Progenitor cell of endocrine pancreas (in vitro differentiated cells): Measurements from ENCODE around the gene SERINC2. TPM values are rescaled to one million over a fixed set of nuclear protein-coding genes. Genes with fewer than 3 reads are reported as not detected.

Experiments
- DNase-seq: peaks from one replicate; pipeline ENCODE4 v3.0.0; 2021; ENCODE audit warnings: low spot score; ENCODE audit not compliant: unreplicated experiment
- H3K27ac Mint-ChIP-seq: 2 replicates; pipeline ENCODE4 v1.8.0; 2021; ENCODE audit warnings: mild to moderate bottlenecking, moderate library complexity, mixed read lengths
- H3K27me3 Mint-ChIP-seq: 2 replicates; pipeline ENCODE4 v1.8.0; 2021; ENCODE audit warnings: mixed read lengths
- H3K36me3 Mint-ChIP-seq: 2 replicates; pipeline ENCODE4 v1.8.0; 2022; ENCODE audit warnings: mixed read lengths; ENCODE audit not compliant: insufficient read depth
- H3K4me1 Mint-ChIP-seq: 2 replicates; pipeline ENCODE4 v1.8.0; 2021; ENCODE audit warnings: low read depth, mixed read lengths
- H3K4me3 Mint-ChIP-seq: 2 replicates; pipeline ENCODE4 v1.8.0; 2021; ENCODE audit warnings: low read depth, mild to moderate bottlenecking, moderate library complexity, mixed read lengths
- H3K9me3 Mint-ChIP-seq: 2 replicates; pipeline ENCODE4 v1.8.0; 2021; ENCODE audit warnings: low read depth, mixed read lengths
- total RNA-seq: library from RNA; stranded (reverse); gene quantifications from 2 replicates; pipeline ENCODE4 v1.2.1, GENCODE V29; 2021
- TF ChIP-seq, protein P1 (sequence below): fragments of 200-600 bp; sonication (generic); IDR thresholded peaks from one replicate; pipeline ENCODE4 v1.5.0; 2021; ENCODE audit warnings: antibody characterized with exemption, mild to moderate bottlenecking; ENCODE audit not compliant: unreplicated experiment

SERINC2 gene
- total RNA-seq, 1 donor from 2014 or later, result 65.7 TPM

GRCh38 chr1:31447210-31447609, 34.2 kb downstream of the SERINC2 start:
- H3K27me3 Mint-ChIP-seq, result peaks cover 3% of the 10 kb centered on the region
- H3K27ac Mint-ChIP-seq, result peak overlapping the region; percentile 11
- no peak for DNase-seq
- no peak overlapping the region for H3K4me3 Mint-ChIP-seq
- H3K9me3 Mint-ChIP-seq, result peaks cover 24% of the 10 kb centered on the region
- peaks cover 15% of the 10 kb centered on the region for H3K4me1 Mint-ChIP-seq
- no peaks in the 10 kb centered on the region for H3K36me3 Mint-ChIP-seq
- TF ChIP-seq, protein P1, sequence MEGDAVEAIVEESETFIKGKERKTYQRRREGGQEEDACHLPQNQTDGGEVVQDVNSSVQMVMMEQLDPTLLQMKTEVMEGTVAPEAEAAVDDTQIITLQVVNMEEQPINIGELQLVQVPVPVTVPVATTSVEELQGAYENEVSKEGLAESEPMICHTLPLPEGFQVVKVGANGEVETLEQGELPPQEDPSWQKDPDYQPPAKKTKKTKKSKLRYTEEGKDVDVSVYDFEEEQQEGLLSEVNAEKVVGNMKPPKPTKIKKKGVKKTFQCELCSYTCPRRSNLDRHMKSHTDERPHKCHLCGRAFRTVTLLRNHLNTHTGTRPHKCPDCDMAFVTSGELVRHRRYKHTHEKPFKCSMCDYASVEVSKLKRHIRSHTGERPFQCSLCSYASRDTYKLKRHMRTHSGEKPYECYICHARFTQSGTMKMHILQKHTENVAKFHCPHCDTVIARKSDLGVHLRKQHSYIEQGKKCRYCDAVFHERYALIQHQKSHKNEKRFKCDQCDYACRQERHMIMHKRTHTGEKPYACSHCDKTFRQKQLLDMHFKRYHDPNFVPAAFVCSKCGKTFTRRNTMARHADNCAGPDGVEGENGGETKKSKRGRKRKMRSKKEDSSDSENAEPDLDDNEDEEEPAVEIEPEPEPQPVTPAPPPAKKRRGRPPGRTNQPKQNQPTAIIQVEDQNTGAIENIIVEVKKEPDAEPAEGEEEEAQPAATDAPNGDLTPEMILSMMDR, result no peak

DNA sequence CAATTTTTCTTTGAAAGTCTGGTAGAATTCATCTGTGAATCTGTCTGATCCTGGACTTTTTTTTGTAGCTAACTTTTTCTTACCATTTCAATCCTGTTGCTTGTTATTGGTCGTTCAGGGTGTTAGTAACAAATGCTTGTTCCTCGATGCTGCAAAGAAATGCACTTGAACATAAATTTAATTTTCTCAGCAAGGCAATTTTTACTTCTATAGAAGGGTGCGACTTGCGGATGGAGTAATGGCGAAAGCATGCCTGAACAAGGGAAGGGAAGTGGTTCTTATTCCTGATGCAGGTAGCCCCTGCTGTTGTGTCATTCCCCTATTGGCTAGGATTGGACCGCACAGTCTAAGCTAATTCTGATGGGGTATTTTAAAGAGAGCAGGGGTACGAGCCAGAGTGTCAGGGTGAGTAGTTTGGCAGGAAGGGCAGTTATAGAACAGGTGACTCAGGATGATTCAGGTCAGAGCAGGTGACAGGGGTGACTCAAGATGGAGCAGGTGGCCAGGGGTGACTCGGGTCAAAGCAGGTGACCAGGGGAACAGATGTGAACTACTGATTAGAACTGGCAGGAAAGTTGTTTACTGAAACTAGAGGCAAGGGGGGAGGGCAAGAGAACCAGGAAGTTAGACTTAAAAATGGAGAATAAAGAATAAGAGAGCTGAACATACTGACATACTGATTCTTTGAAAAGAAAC, 40.5 kb downstream of the SERINC2 start:
- no peak for DNase-seq
- no peak overlapping the region for H3K4me3 Mint-ChIP-seq
- no peaks in the 10 kb centered on the region for H3K27me3 Mint-ChIP-seq
- peaks cover 50% of the 10 kb centered on the region for H3K9me3 Mint-ChIP-seq
- TF ChIP-seq, protein P1, result no peak
- H3K4me1 Mint-ChIP-seq, result peaks cover 4% of the 10 kb centered on the region
- peaks cover 9% of the 10 kb centered on the region for H3K36me3 Mint-ChIP-seq
- no peak overlapping the region for H3K27ac Mint-ChIP-seq

DNA sequence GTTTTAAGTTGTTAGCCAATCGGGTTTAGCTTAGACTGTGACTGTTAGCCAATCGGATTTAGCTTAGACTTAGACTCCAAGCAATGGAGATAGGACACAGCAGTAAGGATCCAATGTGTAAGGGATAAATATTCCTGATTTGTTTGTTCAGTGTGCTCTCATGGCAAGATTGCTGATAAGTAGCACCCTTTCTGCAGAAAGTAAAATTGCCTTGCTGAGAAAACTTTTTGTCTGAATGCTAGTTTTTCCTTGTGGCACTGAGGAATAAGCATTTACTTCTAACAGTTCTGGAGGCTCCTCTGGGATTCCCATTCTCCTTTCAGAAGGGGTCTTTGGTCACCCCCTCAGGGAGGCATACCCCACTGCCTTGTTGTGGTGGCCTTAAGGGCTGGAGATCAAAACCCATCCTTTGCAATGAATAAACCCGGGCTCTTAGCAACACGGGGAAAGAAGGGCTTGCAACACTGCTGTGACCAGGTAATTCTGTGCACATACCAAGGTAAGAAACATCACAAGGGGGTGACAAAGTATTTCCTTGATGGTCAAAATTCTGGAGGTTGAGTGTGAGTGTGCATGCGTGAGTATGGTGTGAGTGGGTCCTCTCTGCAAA, 45.4 kb downstream of the SERINC2 start:
- H3K4me3 Mint-ChIP-seq, result no peak overlapping the region
- TF ChIP-seq, protein P1, result no peak
- no peak overlapping the region for H3K27ac Mint-ChIP-seq
- no peaks in the 10 kb centered on the region for H3K27me3 Mint-ChIP-seq
- peaks cover 50% of the 10 kb centered on the region for H3K9me3 Mint-ChIP-seq
- DNase-seq, result no peak
- H3K4me1 Mint-ChIP-seq, result no peaks in the 10 kb centered on the region
- H3K36me3 Mint-ChIP-seq, result peaks cover 3% of the 10 kb centered on the region

DNA sequence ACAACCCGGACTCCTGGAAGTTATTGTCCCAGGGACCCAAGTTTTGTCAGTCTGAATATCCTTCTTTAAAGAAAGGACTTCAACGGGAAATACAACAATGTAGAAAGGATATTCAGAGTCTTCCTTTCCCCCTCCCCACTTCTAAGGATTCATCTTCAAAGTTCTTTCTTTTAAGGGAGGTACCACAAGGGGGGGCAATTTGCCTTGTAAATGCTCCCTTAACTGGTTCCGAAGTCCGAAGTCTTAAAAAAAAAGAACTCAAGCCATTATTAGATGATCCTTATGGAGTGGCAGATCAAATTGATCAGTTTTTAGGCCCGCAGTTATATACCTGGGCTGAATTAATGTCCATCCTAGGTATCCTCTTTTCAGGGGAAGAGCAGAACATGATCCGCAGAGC, 47.0 kb downstream of the SERINC2 start:
- DNase-seq, result no peak
- TF ChIP-seq, protein P1, result peak; percentile 8
- Mint-ChIP-seq H3K4me1 (no peaks in the 10 kb centered on the region), H3K4me3 (no peak overlapping the region), H3K36me3 (no peaks in the 10 kb centered on the region), H3K27me3 (no peaks in the 10 kb centered on the region), H3K27ac (no peak overlapping the region), H3K9me3 (peaks cover 52% of the 10 kb centered on the region)

DNA sequence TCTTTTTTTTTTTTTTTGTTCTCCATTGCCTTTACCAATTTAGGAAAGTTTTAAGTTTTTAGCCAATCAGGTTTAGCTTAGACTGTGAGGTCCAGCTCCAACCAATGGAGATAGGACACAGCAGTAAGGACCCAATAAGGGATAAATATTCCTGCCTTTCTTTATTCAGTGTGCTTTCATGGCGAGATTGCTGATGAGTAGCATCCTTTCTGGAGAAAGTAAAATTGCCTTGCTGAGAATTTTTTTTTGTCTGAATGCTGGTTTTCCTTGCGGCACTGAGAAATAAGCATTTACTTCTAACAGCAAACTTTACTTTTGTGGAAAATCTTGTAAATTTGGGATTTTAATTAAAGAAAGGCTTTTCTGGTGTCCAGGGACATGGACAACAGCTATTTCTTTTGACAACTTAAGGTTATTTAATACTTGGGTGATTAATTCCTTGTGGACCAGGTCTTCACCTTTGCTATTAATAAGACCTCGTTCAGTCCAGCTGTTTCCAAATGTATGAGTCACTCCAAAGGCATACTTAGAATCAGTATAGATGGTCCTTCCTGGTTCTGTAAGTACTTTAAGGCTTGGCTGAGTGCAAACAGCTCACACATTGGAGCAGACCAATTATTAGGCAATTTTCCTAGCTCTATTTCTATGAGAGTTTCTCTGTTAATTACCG, 54.1 kb downstream of the SERINC2 start:
- DNase-seq, result no peak
- no peak overlapping the region for H3K27ac Mint-ChIP-seq
- H3K4me3 Mint-ChIP-seq, result no peak overlapping the region
- H3K9me3 Mint-ChIP-seq, result peaks cover 20% of the 10 kb centered on the region
- TF ChIP-seq, protein P1, result no peak
- peaks cover 5% of the 10 kb centered on the region for H3K27me3 Mint-ChIP-seq
- H3K4me1 Mint-ChIP-seq, result peaks cover 8% of the 10 kb centered on the region
- H3K36me3 Mint-ChIP-seq, result no peaks in the 10 kb centered on the region
